NCI-H526 (cell line): Measurements from ENCODE around the gene COL6A6.
A peak's percentile ranks its signal among the peaks of the same experiment; 100 is the strongest.

ENCODE experiments used
- DNase-seq, 2 experiments: peaks; one replicate each; lab custom pipeline; 2025; lab: John Stamatoyannopoulos, UW

COL6A6 gene, protein sequence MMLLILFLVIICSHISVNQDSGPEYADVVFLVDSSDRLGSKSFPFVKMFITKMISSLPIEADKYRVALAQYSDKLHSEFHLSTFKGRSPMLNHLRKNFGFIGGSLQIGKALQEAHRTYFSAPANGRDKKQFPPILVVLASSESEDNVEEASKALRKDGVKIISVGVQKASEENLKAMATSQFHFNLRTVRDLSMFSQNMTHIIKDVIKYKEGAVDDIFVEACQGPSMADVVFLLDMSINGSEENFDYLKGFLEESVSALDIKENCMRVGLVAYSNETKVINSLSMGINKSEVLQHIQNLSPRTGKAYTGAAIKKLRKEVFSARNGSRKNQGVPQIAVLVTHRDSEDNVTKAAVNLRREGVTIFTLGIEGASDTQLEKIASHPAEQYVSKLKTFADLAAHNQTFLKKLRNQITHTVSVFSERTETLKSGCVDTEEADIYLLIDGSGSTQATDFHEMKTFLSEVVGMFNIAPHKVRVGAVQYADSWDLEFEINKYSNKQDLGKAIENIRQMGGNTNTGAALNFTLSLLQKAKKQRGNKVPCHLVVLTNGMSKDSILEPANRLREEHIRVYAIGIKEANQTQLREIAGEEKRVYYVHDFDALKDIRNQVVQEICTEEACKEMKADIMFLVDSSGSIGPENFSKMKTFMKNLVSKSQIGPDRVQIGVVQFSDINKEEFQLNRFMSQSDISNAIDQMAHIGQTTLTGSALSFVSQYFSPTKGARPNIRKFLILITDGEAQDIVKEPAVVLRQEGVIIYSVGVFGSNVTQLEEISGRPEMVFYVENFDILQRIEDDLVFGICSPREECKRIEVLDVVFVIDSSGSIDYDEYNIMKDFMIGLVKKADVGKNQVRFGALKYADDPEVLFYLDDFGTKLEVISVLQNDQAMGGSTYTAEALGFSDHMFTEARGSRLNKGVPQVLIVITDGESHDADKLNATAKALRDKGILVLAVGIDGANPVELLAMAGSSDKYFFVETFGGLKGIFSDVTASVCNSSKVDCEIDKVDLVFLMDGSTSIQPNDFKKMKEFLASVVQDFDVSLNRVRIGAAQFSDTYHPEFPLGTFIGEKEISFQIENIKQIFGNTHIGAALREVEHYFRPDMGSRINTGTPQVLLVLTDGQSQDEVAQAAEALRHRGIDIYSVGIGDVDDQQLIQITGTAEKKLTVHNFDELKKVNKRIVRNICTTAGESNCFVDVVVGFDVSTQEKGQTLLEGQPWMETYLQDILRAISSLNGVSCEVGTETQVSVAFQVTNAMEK (N-terminal part only)

DNA sequence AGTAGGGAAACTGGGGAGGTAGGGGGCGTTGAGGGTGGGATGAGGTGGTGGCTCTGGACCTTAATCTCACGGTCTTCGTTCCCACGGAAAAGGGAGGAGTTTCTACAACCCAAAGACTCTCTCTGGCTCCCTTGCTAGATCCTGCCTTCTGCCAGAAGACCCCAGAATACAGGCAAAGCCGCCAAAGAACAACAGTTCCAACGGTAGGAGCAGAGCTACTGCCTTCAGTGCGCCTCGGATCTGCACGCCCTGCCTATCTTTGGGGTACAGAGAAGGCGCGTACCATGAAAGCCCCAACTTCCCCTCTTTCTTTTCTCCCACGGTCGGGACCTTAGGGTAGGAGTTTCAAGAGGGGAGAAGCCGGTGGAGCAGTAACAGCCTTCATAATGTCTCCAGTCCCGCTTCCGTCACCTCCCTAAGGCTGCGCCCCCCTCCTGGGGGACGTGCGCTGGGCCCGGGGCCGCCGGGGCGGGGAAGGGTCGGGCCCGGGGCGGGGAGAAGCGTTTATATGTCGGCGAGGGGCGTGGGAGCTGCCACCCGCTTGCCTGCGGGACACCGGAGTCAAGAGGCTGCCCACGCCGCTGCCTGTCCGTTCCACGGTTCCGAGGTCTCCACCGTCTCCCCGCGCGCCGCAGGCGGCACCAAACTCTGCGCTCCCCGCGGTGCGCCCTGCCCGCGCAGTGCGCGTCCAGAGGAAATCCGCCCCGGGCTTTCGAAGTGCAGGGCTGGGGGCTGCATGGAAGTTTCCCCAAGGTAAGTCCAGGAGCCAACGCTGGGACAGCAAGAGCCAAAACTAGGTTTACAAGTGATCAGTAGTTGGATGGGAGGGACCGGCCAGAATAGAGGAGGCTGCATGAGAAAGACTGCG is at the start of gene COL6A6:
TSS of gene COL6A6 (plus strand) at position 533 of the 868 bp plus-strand sequence. CDS start 43,188 bp downstream, outside the sequence.
- DNase-seq: no peak

DNA sequence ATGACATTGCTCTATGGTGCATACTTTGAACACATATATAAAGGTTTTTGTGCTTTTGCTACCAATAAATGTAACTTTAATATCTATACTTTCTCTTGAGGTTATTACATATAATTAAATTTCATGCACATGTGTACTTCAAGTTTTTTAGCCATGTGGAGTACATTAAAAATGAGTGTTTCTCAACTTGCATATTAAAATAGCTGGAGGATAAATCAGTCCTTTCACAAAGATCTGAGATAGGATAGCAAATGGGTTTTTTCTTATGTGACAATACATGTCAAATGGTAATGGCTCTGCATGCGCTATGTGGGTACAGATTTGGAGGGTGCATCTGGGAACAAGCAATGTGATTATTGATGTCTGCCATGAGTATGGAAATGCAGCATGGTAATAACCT is 48.7 kb upstream of the COL6A6 start:
- no peak for DNase-seq

DNA sequence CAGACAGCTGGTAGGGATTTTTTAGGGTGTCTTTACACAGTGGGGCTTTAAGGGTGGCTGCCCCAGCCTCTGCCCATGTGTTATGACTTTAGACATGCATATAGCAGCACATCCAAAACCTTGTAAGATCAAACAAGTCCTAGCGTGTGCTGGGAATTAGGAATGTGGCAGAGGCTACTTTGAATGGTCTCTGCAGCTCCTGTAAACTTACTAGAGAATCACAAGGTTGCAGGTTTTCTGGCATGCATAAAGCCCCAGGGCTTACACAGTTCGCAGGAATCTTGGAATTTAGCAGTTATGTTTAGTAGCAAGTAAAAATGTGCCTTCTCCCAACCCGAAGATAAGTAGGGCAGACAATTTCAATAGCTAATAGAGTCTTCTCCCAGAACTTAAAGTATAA is 46.9 kb upstream of the COL6A6 start:
- DNase-seq: no peak

DNA sequence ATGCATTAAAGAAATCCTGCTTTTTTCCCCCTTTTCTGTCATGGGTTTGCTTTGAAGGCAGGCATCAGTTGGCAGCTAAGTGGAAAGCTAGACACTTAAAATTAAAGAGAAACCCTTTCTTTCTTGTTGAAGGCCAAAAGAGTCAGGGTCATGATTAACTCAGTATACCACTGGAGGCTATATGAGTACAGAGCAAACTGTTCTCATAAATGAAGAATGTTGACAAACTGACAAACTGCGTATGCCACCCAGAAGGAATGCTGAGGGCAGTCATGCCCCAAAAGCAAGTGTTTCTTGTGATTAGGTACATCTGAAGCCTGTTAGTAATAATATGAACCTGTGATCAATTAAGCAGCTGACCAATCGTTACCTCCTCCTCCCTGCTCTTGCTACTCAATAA is 43.6 kb upstream of the COL6A6 start:
- DNase-seq: no peak

DNA sequence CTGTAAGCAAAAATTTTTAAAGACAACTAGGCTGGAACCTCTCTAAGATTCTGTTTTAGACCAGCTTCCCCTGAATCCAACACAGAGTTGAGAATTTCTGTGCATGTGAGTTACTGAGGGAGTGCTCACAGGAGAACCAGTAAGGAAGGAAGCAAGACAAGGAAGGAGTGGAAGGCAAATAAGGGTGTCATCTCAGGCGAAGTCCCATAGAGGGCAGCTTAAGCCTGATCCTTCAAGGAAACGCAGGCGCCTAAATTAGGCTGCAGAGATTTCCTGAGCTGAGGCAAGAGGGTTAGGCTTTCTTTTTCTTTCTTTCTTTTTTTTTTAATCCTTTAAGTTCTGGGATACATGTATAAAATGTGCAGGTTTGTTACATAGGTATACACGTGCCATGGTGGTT is 36.2 kb upstream of the COL6A6 start:
- DNase-seq: peak in 1 of 2 experiments; percentile 24

DNA sequence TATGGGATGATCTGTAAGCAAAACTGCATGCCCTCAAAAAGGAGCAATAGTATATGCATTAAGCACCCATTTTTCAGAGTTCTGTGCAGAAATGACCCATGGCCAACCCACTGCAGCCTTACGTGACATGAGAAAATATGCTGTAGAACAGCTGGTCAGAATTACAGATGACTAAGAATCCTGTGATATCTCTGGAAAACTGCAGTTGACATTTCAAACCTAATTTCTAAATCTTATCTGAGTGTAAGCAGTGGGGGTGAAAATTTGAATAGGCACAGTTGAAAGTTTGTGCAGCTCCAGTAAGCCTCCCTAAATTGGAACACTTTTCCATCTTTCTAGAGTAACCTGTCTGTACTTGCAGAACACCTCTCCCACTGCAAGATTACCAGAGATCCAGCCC is 28.7 kb upstream of the COL6A6 start:
- DNase-seq: no peak

DNA sequence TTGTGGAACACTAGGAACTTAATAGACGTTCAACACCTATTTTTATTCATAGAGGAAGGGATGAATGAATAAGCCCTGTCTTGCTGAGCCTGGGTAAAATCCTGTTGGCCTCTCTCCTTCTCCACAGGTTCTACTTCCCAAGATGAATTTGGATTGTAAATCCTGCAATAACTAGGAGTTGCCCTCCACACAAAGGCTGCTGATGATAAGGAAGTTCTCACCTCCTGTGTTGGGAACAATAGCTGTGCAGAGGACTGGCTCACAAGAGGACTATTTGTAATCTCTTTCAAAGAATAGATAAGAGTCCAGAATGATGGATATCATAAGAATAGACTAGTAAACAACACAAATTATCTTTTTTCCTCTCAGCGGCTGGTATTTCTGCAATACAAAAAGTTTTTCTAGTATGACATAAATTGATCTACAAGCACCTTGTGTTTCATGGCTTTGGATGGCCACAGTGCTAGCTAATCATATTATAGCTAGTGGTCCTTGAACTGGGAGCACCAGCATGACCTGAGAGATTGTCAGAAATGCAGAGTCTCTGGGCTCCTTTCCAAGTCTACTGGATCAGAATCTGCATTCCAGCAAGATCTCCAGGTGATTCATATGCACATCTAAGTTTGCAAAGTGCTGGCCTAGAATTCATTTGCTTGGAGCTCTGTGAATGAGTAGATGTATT is 28.1 kb upstream of the COL6A6 start:
- DNase-seq: no peak

DNA sequence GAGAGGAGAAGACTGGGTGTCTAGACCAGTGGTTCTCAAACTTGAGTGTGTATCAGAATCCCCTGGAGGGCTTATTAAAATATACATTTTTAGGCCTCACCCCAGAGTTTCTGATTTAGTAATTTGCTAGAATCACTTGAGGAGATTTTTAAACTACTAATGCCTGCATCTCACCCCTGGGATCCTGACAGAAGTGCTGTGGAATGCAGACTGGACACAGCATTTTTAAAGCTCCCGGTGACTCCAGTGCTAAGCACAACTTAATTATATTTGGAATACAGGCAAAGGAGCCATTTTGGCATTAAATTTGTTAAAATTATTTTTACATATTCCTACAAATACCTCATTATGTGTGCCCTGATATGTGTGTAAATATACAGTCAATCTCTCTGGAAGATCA is 26.7 kb upstream of the COL6A6 start:
- DNase-seq: no peak

DNA sequence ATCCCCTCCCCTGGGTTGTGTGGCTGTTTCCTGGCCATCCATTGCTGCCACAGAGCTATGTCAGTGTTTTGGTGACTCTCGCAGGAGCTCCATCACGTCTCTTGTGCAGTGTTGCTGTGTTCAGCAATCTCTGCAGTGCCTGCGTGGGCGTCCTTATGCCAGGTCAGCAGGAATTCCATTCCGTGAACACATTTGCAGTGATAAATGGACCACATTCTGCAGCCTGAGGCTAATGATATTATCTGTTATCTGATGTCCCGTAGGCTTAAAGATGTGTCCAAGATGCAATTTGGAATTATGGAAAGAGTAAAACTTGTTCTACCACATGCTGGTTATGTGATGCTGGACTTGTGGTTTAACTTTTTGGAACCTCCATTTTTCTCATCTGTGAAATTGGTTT is 25.5 kb upstream of the COL6A6 start:
- no peak for DNase-seq

DNA sequence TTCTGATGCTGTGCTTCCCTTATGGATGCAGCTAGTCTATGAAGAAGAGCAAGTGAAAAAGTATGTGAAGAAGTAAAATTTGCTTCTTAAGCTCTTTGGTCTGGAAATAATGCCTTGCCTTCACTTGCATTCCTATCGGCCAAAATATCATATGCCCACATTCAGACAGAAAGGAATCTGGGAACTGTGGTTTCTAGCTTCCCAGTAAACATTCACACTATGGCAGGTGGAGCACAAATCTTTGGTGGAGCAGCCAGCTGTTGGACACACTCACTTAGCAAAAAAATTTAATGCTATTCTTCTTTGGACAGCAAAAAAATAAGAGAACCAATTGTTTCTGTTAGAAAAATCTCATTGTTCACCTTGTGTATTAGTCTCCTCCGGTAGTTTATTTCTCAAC is 12.3 kb upstream of the COL6A6 start:
- no peak for DNase-seq

DNA sequence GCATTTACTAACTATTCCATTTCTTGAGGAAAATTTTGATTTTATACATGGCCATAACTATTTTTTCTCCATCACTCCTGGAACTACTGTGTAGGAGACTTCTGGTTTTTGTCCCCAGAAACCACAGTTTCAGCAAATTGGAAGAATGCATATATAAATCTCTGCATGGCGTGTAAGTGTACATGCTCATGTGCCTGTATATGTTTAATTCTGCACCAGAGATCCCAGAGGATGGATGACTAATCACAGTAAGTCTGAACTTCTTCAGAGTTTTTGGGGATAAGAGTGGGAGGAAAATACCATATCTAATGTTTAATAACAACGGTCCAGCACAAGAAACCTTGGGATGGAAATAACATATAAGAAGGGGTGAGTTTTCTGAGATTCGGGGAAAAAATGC is 10.9 kb upstream of the COL6A6 start:
- no peak for DNase-seq

DNA sequence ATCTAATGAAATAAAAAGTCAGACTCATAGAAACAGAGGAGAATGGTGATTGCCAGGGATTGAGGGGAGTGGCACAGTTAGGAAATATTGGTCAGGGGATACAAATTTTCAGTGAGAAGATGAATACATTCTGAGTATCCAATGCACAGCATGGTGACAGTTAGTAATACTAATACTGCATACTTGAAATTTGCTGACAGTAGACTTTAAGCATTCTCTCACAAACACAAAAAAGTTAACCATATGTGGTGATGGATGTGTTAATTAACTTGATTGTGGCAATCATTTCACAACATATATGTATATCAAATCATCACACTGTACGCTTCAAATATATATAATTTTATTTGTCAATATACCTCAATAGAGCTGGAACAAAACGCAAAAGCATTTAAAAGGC is 9.2 kb upstream of the COL6A6 start:
- no peak for DNase-seq

DNA sequence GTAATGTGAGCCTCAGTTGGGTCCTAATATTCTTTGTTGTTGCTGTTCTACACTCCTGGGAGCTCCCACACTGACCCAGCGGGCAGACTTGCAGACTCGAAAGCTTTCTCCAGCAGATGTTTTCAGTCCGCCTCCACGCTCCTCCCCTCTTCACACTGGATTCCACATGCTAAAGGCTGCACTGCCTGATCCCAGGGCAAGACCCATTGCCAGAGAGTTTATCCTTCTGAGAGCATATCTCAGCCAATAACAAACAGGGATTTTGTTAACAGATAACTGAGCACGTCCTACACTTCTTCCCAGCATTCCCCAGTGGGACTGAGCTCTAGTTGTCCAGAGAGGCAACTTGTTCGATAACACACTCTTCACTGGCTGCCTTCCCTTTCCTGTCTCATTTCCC is 8.0 kb upstream of the COL6A6 start:
- DNase-seq: no peak

DNA sequence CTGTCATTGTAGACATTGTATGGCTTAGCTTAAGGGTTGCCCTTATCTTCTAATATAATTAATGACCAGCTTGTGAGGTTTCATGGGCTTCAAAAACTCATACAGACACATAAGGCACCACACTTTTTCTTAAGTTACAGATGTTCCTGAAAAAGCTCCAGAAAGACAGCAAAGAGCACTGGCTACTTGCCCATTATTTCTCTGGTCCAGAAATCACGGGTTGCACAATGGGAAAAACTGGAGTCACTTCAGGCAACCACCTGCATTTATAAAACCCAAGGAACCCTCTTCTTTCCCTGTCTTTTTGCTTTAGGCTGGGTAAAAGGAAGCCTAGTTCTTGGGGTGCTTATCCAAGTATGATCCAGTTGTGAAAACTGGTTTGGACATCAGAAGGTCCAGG is 2.3 kb upstream of the COL6A6 start:
- no peak for DNase-seq

DNA sequence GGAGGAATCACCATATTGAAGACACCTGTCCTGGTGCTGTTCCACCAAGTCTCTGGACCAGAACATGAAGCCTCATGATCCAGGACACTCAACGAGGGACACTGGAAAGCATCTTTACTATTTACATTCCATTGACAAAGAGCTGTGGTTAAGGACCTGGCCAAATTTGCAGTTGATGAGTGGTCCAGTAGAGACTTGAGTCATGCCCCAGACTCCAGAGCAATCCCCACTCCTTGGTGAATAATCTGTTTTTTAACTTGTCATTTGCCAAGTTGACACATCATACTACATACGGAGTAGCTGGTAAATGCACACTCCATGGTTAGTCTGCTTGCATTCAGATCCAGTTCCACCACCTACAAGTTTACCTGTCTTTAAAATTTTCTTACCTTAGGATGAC is 1.2 kb upstream of the COL6A6 start:
- no peak for DNase-seq

DNA sequence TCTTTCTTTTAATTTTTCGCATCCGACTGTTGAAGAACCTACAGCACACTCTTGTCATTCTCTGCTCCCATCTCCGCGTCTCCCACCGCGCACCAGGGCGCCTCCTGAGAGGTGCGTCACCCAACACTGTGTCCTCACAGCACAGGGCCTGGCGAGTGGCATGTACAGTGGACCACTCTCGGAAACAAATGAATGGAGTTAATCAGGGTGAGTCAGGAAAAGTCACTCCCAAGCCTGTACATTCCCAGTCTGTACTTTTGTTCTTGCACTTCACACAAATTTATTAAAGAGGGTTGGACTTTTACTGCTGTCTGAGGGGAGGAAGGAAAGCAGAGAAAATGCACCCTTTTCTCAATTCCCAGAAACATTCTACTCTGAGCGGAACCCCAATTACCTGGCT is 625 bp downstream of the COL6A6 start:
- DNase-seq: no peak

DNA sequence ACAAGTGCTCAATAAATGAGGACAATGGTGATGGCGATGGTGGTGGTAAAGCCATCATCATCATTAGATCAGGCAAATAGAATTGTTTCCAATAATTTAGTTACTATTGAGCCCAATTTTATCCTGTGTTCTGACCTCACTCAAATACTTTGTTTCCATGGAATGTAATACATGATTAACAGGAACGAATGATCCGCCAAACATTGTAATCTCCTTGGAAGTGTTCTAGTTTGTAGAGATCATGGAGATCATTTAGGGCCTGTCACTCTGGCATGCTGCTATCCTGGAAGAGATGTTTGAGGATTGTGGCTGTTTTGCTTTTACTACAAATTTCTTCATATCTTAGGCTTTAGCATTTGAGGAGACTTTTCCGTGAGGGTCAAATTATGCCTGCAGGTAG is 2.8 kb downstream of the COL6A6 start:
- no peak for DNase-seq

DNA sequence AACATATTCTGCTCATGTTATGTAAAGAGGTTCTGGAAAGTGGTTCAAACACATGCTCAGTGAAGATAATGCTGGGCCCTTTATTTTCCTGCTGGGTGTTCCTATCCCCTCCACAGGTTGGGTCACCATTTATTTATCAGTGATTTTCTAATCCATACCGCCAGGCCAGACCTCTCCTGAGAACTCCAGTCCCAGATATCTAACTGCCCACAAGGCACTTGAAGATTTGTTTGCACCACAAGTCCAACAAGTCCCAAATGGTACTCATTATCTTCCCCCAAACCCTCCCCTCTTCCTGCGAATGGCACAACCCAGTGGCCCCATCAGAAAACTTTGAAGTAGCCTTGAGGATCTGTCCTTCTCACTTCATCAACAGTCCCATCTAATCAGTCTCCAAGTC is 5.4 kb downstream of the COL6A6 start:
- DNase-seq: no peak

DNA sequence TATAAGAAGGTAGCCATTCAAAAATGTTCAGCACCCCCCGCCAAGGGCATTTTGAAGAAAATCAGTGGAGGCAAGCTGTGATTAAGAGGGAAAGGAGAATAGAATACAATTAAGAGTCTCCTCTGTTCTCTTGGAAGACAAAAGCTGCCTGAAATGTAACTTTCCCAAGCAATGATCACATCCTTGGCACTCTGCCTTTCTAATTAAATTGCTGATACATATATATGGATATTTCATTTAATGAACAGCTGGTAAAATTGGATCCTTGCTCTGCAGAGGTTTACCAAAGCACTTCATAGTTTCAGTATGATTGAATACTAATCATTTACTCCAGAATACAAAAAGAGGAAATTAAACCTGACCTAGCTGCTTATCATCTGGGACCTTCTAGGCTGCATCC is 10.4 kb downstream of the COL6A6 start:
- DNase-seq: no peak

DNA sequence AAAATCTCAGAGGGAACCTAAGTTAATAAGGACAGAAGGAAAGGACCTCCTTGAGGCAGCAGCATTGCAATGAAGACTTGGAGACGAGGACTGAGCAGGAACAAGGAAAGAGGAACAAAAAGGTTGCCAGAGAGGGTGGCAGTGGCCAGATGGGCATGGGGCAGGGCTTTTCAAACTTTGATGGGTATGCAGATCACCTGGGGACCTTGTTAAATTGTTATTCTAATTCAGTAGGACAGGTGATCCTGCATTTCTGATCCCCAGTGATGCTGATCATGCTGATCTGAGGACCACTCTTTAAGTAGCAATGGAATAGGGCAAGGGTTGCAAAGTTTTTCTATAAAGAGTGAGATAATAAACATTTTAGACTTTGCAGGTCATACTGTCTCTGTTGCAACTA is 11.1 kb downstream of the COL6A6 start:
- DNase-seq: no peak
